Osteoblast (primary cell): Measurements from ENCODE around the gene SOBP. TPM values are rescaled to one million over a fixed set of nuclear protein-coding genes. Genes with fewer than 3 reads are reported as not detected.

Experiments used
- DNase-seq: peaks from one replicate; pipeline ENCODE4 v3.0.0; 2011; ENCODE audit warnings: low spot score, mixed read lengths; ENCODE audit not compliant: insufficient read length; ENCODE audit errors: missing footprints
- H2AFZ ChIP-seq: 2 replicates; pipeline ENCODE4 v1.6.0; 2011; ENCODE audit warnings: mild to moderate bottlenecking, low read length
- H3K27ac ChIP-seq: 2 replicates; pipeline ENCODE4 v1.5.1; 2011; ENCODE audit warnings: mild to moderate bottlenecking, low read depth, low read length, moderate library complexity
- H3K27me3 ChIP-seq: 2 replicates; pipeline ENCODE4 v1.6.0; 2012; ENCODE audit warnings: mild to moderate bottlenecking, control low read depth, inconsistent platforms, low read length, moderate library complexity; ENCODE audit not compliant: insufficient read depth
- H3K36me3 ChIP-seq: 2 replicates; pipeline ENCODE4 v1.5.1; 2011; ENCODE audit warnings: mild to moderate bottlenecking, low read length, control low read depth, moderate library complexity; ENCODE audit not compliant: insufficient read depth
- H3K4me1 ChIP-seq: 2 replicates; pipeline ENCODE4 v1.5.1; 2011; ENCODE audit warnings: mild to moderate bottlenecking, low read length, control low read depth, moderate library complexity; ENCODE audit not compliant: insufficient read depth
- H3K4me2 ChIP-seq: 2 replicates; pipeline ENCODE4 v1.6.0; 2011; ENCODE audit warnings: mild to moderate bottlenecking, low read length; ENCODE audit not compliant: insufficient read depth
- H3K4me3 ChIP-seq: fragments of 200-600 bp; sonication (generic); 3 replicates; pipeline ENCODE4 v1.5.1; 2012; ENCODE audit warnings: mild to moderate bottlenecking, low read length, inconsistent platforms; ENCODE audit not compliant: insufficient read depth
- H3K79me2 ChIP-seq: 2 replicates; pipeline ENCODE4 v1.6.0; 2012; ENCODE audit warnings: mild to moderate bottlenecking, low read length, control low read depth, inconsistent platforms; ENCODE audit not compliant: insufficient read depth
- H3K9me3 ChIP-seq: 2 replicates; pipeline ENCODE4 v1.5.1; 2011; ENCODE audit warnings: low read depth, low read length, control low read depth
- H4K20me1 ChIP-seq: 2 replicates; pipeline ENCODE4 v1.6.0; 2012; ENCODE audit warnings: mild to moderate bottlenecking, low read length, control low read depth; ENCODE audit not compliant: insufficient read depth
- CTCF ChIP-seq: IDR thresholded peaks from 2 replicates; pipeline ENCODE4 v1.5.1; 2011; ENCODE audit warnings: mild to moderate bottlenecking, low read depth, low read length, moderate library complexity; ENCODE audit errors: extremely low read depth
- total RNA-seq: library from RNA; depleted of rRNA; stranded (reverse); fragments of >200 nt; gene quantifications from 2 replicates; pipeline ENCODE4 v1.2.3, GENCODE V29; 2012

The SOBP gene
- total RNA-seq, 1 donor, result 3.6 TPM

- DNase-seq, result no peak
- H3K36me3 ChIP-seq, result no peaks in the 10 kb centered on the region
- no peak overlapping the region for H2AFZ ChIP-seq
- H3K27ac ChIP-seq, result no peak overlapping the region
- no peaks in the 10 kb centered on the region for H3K79me2 ChIP-seq
- no peaks in the 10 kb centered on the region for H4K20me1 ChIP-seq
- H3K27me3 ChIP-seq, result no peaks in the 10 kb centered on the region
- peaks cover 5% of the 10 kb centered on the region for H3K4me1 ChIP-seq
- H3K4me2 ChIP-seq, result no peak overlapping the region
- H3K4me3 ChIP-seq, result no peak overlapping the region
- TF ChIP-seq CTCF, result no peak
- no peaks in the 10 kb centered on the region for H3K9me3 ChIP-seq
These were observed 89.6 kb downstream of the SOBP start for GRCh38 chr6:107579456-107580056.

- no peaks in the 10 kb centered on the region for H3K4me1 ChIP-seq
- no peak overlapping the region for H2AFZ ChIP-seq
- no peak overlapping the region for H3K4me2 ChIP-seq
- H3K79me2 ChIP-seq, result no peaks in the 10 kb centered on the region
- H4K20me1 ChIP-seq, result no peaks in the 10 kb centered on the region
- H3K27me3 ChIP-seq, result no peaks in the 10 kb centered on the region
- no peaks in the 10 kb centered on the region for H3K36me3 ChIP-seq
- TF ChIP-seq CTCF, result no peak
- H3K4me3 ChIP-seq, result no peak overlapping the region
- no peak overlapping the region for H3K27ac ChIP-seq
- DNase-seq, result no peak
- no peaks in the 10 kb centered on the region for H3K9me3 ChIP-seq
These were observed 92.2 kb downstream of the SOBP start for GRCh38 chr6:107582086-107582485.

- Histone ChIP-seq H2AFZ (no peak overlapping the region), H4K20me1 (no peaks in the 10 kb centered on the region), H3K27me3 (no peaks in the 10 kb centered on the region), H3K4me3 (no peak overlapping the region), H3K4me1 (no peaks in the 10 kb centered on the region), H3K9me3 (no peaks in the 10 kb centered on the region), H3K4me2 (no peak overlapping the region), H3K79me2 (no peaks in the 10 kb centered on the region), H3K36me3 (no peaks in the 10 kb centered on the region), H3K27ac (no peak overlapping the region)
- DNase-seq, result no peak
- TF ChIP-seq CTCF, result no peak
These were observed 94.8 kb downstream of the SOBP start for GRCh38 chr6:107584726-107585125.

GRCh38 chr6:107585815-107586435, 96.0 kb downstream of the SOBP start:
- no peak for DNase-seq
- no peaks in the 10 kb centered on the region for H3K79me2 ChIP-seq
- H3K4me3 ChIP-seq, result no peak overlapping the region
- no peak for TF ChIP-seq CTCF
- no peak overlapping the region for H3K27ac ChIP-seq
- H4K20me1 ChIP-seq, result no peaks in the 10 kb centered on the region
- no peaks in the 10 kb centered on the region for H3K4me1 ChIP-seq
- peaks cover 4% of the 10 kb centered on the region for H3K27me3 ChIP-seq
- H3K4me2 ChIP-seq, result no peak overlapping the region
- no peak overlapping the region for H2AFZ ChIP-seq
- no peaks in the 10 kb centered on the region for H3K36me3 ChIP-seq
- no peaks in the 10 kb centered on the region for H3K9me3 ChIP-seq
